ENCODE results near the gene C9orf72.
"Not testable (repeated sequence)": the region's sequence is repeated elsewhere in the genome, so short reads cannot be mapped to it uniquely, and the experiment has no call there.

C9orf72 gene, protein sequence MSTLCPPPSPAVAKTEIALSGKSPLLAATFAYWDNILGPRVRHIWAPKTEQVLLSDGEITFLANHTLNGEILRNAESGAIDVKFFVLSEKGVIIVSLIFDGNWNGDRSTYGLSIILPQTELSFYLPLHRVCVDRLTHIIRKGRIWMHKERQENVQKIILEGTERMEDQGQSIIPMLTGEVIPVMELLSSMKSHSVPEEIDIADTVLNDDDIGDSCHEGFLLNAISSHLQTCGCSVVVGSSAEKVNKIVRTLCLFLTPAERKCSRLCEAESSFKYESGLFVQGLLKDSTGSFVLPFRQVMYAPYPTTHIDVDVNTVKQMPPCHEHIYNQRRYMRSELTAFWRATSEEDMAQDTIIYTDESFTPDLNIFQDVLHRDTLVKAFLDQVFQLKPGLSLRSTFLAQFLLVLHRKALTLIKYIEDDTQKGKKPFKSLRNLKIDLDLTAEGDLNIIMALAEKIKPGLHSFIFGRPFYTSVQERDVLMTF

DNA sequence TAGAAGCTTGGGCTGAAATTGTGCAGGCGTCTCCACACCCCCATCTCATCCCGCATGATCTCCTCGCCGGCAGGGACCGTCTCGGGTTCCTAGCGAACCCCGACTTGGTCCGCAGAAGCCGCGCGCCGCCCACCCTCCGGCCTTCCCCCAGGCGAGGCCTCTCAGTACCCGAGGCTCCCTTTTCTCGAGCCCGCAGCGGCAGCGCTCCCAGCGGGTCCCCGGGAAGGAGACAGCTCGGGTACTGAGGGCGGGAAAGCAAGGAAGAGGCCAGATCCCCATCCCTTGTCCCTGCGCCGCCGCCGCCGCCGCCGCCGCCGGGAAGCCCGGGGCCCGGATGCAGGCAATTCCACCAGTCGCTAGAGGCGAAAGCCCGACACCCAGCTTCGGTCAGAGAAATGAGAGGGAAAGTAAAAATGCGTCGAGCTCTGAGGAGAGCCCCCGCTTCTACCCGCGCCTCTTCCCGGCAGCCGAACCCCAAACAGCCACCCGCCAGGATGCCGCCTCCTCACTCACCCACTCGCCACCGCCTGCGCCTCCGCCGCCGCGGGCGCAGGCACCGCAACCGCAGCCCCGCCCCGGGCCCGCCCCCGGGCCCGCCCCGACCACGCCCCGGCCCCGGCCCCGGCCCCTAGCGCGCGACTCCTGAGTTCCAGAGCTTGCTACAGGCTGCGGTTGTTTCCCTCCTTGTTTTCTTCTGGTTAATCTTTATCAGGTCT, at the start of gene C9orf72:
Gene C9orf72 (minus strand): TSS at position 564 of the 716 bp plus-strand sequence. CDS start 6,361 bp downstream, outside the sequence.
- no peak for DNase-seq

DNA sequence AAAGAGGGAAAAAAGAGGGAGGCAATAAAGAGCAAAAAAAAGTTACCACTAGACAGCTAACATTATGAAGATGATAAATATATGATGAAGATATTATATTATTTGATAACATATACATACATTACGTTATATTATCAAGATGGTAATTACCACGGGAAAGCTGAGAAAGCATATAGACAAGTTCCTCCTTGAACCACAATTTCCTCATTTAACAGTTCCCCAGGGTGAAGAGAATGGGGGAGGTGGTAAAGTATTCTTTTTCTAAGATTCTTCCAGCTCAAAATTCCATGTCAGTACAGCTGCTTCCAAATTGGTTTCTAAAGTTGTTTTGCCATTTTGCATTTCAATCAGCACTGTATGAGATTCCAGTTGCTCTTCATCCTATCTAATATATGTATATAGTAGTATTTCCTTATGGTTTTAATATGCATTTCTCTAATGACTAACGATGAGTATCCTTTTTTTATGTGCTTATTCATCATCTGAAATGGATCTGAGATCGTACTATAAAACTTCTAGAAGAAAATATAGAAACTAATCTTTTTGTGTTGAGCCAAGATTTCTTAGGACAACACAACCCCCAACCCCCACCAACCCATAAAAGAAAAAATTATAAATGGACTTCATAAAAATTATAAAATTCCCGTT, 49.5 kb upstream of the C9orf72 start:
- no peak for DNase-seq

DNA sequence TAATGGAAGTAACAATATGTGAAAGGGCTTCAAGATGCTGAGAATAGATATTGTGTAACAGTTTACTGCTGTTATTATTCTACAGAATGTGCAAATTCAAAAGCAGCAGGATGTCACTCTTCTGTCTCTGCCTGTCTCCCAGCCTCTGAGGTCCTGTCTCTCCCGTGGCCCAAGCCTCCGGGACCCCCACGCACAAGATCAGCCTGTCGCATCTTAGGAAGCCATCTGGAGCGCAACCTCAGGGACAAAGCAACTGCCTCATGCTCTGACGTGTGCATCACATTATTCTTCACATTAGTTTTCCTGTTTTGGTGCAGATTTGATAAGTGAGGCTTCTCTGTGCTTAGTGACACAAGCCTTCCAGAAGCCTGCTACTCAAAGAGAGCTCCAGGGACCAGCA, 46.5 kb upstream of the C9orf72 start:
- DNase-seq, result no peak

DNA sequence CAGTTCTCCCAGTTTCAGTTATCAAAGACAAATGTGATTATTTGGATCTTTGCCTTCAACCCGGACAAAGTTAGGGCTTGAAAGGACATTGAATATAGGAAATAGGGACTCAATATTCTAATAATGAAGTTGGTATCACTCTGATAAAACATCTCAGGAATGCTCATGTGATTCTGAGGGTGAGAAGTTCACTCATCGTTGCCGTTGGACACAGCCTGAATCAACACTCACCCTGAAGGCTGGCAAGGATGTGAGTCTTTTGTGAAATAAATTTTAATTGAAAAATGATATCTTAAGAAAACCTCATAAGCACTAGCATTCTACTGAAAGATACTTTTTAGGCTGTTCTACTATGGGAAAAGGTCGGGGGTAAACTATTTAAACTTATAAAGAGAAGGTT, 44.8 kb upstream of the C9orf72 start:
- DNase-seq, result no peak

DNA sequence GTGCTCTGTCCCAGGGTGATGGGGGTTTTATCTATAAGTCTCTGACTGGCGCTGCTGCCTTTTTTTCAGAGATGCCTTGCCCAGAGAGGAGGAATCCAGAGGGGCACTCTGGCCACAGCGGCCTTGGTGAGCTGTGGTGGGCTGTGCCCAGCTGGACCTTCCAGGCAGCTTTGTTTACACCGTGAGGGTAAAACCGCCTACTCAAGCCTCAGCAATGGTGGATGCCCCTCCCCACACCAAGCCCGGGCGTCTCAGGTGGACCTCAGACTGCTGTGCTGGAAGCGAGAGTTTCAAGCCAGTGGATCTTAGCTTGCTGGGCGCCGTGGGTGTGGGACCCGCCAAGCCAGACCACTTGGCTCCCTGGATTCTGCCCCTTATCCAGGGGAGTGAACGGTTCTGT, 41.3 kb upstream of the C9orf72 start:
- DNase-seq, result no peak

DNA sequence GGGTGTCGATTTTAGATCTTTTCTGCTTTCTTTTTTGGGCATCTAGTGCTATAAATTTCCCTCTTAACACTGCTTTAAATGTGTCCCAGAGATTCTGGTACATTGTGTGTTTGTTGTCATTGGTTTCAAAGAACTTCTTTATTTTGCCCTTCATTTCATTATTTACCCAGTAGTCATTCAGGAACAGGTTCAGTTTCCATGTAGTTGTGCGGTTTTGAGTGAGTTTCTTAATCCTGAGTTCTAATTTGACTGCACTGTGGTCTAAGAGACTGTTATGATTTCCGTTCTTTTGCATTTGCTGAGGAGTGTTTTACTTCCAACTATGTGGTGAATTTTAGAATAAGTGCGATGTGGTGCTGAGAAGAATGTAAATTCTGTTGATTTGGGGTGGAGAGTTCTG, 38.8 kb upstream of the C9orf72 start:
- not testable (repeated sequence) for DNase-seq

DNA sequence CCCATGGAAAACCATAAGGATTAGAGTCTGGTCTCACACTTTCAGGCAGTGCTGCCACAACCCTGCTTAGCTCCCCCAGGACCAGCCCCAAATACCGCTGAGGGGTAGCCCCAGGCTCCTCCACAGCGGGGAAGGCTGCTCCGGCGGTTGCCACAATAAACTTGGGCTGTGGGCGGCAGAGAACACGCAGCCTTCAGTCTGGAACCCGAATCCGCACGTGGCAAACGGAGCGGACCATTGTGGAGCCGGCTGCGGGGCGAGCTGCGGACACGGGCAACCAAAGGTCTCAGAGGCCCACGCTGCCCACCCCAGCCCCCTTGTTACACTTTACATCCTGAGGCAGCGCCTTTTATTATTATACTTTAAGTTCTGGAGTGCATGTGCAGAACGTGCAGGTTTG, 37.3 kb upstream of the C9orf72 start:
- DNase-seq, result no peak

DNA sequence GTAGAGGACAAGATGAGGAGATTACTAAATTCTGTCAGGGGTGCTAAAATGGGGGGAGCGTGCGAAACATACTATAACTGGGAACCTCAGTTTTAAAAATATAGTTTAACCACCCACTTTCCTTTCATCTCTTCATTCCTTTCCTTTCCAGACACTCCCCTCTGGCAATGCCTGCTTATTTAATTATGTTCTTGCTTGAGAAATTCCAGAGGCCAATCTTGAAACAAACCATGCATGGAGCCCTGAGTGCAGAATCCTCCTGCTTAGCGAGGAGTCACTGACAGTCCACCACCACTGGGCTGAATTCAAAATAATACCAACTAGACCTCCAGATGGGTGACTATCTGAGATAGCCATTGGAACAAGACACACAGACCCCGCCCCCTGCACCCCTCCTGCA, 29.7 kb upstream of the C9orf72 start:
- no peak for DNase-seq

DNA sequence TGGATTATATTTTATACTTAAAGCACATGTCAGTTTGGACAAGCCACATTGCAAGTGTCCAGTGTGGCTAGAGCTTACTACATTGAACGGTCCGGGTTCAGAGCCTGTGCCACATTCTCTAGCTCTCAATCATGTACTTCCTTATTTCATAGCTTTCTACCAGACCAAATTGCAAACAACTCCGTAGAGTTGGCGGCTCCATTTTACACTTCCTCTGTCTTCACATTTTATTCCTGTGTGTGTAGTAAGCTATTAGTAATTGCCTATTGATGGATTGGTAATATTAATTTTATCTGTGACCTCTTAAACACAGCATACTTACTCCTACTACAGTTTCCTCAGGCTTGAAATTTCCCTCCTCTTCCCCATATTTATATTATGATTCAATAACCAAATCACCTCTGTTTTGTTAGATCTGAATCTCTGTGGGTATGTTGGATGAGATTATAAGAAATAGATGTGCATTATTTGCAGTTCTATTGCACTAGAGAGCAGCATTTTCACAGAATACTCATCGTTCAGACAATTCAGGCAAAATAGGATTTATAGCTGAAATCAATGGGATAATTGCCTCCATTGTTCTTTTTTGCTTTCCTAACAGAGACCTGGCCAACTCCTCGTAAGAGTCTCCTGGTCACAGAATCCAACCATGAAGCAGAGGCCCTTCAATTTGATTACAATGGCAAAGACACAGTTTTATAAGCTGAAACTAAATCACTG, 29.0 kb upstream of the C9orf72 start:
- no peak for DNase-seq

DNA sequence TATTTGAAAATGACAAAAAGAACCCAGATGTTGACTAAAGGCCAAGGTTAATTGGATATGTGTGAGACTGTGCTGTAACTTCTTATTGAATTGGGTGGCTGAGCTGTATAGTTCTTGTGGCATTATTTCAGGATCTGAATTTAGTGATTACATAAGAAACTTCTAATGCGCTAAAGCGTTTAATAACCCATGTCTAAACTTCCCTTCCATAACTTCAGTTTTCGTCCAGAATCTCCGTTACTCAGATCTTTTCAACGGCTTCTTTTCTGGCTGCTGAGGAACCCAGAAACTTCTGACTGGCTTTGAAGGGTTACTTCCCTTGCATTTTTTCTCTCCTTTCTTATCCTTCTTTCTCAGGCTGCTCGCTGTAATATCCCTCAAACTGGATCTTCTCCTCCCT, 28.1 kb upstream of the C9orf72 start:
- DNase-seq, result no peak

DNA sequence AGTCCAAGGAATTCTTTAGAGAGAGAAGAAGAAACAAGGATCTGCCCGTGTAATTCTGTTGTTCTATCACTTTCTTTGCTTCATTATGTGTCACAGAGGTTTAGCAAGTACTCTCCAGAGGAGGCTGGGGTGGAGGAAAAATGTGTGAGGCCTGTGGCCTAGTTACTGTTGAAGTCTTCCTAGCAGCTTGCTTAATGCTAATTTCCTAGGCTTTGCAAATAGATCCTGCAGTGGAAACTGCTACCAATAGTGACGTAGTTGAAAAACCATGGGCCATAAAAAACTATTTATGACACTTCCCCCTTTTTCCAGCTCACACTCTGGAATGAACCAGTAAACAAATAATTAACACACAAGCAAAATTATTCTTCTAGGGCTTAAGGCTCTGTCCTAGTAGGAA, 27.0 kb upstream of the C9orf72 start:
- DNase-seq, result no peak

DNA sequence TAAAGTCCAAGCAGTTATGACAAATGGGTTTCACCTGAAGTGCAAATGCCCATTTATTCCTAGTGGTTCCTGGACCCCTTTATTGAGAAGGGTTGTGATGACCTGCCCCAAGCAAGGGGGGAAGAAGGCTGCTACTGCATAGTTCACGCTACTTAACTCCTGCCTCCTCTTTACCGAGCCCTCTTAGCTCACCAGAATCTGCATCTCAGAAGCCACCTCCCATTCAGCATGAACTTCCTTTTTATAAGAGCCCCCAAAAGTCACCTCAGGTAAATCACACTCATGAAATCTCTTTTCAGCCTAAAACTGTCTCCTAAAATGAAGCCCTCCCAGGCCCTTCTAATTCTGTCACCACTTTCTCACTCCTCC, 26.6 kb upstream of the C9orf72 start:
- no peak for DNase-seq

DNA sequence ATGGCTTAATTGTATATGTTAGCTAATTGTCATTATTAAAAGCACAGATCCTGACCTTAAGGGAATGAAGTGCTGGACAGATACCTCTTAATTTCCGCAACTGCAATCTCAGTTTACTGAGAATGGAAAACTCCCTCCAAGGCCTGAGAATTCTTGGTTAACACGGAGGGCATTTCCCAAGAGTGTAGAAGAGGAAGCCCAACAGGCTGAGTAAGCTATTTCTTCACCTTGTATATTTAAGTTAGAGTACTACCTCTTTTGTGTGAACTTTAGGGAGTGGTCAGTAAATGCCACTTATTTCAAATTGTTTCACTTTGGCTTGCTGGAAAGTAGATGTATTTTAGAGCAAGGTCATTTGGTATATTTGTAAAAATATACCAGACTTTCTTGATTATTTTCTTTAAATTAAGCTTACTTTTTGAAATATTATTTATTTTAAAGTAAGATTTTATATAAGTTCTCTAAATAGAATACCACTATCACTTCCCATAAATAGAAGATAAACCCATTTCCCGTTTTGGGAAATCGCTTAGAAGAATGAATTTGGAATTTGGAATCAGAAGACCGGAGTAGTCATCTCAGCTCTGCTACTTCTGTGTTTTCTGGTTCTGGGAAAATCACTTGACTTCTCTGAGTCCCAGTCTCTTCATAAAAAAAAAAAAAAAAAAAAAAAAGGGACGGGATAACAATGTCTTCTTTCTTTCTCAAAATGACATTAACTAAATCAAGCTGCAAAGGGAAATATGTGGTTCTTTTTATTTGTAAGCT, 26.0 kb upstream of the C9orf72 start:
- DNase-seq, result no peak

DNA sequence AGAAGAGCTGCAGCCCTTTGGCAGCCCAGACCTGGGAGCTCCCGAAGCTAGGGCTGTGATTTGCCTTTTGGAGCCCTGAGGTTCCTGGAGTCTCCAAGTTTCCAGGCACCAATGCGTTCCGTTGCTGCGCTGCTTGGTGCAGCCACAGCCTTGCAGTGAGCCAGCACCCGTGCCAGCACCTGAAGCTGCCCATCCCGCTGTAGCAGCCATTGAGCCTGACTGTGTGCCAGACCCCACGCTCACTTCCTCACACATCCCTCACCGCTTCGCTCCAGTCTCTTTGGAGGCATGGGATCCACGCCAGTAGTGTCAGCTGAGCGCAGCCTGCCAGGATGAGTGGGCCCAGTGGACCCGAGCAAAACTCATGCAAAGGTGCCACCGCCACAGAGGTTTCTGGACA, 22.5 kb upstream of the C9orf72 start:
- no peak for DNase-seq

DNA sequence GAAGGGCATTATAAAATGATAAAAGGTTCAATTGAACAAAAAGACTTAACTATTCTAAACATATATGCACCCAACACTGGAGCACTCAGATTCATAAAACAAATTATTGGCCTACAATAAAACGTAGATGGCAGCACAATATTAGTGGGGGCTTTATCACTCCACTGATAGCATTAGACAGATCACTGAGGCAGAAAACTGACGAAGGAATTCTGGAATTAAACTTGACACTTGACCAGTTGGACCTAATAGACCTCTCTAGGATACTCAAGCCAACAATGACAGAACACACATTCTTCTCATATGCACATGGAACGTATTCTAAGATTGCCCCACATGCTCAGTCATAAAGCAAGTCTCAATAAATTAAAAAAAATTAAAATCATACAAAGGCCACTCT, 18.4 kb upstream of the C9orf72 start:
- DNase-seq, result no peak

DNA sequence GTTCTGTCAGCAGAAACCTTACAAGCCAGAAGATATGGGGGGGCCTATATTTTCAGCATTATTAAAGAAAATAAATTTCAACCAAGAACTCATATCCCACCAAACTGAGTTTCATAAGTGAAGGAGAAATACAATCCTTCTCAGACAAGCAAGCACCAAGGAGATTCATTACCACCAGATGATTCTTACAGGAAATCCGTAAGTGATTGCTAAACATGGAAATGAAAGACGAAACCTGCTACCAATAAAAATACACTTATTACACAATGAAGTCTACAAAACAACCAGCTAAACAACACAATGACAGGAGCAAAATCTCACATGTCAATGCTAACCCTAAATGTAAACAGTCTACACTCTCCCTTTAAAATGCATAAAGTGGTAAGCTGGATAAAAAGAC, 17.8 kb upstream of the C9orf72 start:
- DNase-seq, result no peak

DNA sequence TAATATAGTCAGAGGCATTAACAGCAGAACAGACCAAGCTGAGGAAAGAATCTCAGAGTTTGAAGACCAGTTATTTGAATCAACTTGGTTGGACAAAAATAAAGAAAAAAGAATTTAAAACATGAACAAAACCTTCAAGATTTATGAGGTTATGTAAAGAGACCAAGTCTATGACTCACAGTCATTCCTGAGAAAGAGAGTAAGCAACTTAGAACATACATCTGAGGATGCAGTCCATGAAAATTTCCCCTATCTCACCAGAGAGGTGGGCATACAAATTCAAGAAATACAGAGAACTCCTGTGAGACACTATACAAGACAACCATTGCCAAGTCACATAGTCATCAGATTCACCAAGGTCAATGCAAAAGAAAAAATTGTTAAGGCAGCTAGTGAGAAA, 17.4 kb upstream of the C9orf72 start:
- DNase-seq, result no peak

DNA sequence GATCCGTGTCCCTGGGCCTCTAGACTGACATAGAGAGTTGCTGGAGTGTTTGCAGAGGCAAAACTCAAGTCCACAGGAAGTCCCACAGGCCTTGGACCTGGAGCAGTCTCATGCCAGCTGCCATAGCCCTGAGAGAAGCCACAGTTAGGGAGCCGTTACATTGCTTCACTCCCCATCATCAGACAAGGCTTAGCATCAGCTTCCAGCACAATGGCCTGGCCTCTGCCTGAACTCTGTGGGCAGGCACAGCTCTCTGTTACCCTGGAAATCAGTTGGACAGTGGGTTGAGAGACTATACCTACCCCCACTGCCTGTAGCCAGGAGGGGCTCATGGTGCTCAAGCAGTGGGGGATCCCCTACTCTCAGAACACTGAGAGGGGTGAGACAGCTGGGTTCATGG, 16.2 kb upstream of the C9orf72 start:
- DNase-seq, result no peak

DNA sequence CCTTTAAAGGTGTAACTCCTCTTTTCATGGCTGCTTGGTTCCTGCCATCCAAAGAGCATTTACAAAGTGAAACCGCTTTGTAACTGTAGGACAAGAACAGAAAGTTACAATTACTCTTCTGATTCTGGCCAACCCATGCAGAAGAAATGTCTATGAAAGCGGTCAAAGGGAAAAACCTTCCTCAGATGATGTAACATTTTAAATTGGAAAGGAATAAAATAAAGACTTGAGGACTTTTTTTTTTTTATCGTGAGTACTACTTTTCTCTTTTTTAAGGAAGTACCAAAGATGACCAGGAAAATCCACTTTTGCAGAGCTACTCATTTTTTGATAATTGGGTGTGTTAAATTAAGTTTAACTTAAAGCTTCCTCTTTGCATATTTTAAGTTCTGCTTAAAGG, 13.0 kb upstream of the C9orf72 start:
- no peak for DNase-seq

DNA sequence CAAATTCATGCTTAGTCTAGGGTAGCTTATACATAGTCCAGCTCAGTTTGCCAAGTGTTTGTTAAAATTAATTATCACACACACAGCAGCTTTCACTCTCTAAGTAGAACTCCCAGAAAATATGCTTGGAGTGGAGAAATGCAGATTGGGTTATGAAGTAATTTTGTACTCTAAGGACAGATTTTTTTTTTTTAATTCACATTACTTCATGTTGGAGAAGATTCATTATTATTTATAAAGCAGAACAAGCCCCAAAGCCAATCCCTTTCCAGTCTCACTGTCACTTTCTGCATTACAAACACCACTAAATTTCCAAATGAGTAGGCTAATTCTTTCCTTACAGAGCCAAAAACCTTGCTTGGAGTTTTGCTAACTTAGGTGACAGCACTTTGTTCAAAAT, 11.7 kb upstream of the C9orf72 start:
- DNase-seq, result no peak

DNA sequence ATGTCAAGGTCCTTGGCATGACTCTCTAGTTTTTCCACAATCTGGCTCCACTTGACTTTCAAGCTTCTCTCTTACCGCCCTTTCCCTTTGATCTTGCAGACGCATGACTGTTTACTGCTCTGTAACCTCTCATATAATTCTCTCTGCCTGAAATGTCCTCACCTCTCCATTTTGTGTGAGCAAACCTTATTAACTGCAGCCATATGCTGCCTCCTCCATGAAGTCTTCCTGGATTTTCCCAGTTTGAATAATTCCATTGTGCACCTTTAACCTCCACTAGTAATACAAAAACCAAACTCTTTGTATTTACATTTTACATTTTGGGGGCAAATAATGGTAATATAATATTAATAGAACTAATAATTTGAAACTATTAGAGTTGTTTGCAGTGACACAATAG, 9.5 kb upstream of the C9orf72 start:
- DNase-seq, result no peak

DNA sequence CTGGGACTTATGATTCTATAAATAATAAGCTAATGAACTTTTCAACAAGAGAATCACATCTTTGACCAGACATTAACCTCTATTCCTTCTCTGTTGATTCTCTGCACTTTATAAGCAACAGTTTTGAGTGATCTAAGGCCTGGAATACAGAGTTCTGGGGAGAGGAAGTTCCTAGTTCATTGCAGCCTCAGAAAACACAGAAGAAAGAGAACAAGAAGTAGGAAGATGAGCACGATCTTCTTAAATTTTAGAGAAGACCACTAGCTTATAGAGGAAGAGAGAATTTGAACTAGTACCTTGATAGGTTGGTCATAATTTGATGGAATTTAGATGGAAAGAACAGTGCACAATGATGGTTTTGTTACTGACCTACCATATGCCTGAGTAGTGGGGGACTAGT, 8.5 kb upstream of the C9orf72 start:
- DNase-seq, result no peak
